ENCODE measurements around the gene RFX4.

DNA sequence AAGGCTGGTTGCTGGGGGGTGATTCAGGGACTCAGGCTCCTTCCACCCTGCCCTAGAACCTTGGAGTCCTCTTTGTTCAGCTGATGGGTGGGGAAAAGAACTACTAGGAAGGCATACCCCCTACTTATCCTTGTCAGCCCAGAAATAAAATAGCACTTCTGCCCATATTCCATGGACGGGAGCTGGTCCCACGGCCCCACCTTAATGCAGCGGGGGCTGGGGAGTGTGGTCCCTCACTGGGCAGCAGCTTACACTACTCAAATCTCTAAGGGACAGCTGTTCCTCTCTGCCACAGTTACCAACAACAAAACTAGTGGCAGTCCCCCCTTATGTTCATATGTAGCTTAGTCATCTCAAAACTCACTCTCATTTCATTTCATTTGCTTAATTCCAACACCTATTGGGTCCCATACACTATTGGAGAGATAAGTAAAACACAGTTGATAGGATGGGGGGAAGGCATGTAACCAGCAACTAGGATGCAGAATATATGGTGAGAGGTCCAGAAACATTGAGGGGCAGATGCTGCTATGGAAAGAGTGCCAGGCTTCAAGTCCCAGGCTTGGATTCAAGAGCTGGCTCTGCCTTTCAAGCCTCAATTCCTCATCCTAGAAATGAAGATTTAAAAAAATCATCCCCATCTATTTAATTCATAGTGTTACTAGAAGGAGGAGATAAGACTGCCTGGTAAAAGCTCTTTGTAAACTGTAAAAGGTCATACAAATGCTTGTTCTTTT is 107.9 kb downstream of the RFX4 start:
- TF ChIP-seq, protein P1, sequence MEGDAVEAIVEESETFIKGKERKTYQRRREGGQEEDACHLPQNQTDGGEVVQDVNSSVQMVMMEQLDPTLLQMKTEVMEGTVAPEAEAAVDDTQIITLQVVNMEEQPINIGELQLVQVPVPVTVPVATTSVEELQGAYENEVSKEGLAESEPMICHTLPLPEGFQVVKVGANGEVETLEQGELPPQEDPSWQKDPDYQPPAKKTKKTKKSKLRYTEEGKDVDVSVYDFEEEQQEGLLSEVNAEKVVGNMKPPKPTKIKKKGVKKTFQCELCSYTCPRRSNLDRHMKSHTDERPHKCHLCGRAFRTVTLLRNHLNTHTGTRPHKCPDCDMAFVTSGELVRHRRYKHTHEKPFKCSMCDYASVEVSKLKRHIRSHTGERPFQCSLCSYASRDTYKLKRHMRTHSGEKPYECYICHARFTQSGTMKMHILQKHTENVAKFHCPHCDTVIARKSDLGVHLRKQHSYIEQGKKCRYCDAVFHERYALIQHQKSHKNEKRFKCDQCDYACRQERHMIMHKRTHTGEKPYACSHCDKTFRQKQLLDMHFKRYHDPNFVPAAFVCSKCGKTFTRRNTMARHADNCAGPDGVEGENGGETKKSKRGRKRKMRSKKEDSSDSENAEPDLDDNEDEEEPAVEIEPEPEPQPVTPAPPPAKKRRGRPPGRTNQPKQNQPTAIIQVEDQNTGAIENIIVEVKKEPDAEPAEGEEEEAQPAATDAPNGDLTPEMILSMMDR (IDR thresholded peaks at IDR 0.05; ENCODE audit: insufficient read depth, low read length): no peak
- TF ChIP-seq POLR2AphosphoS5 (IDR thresholded peaks at IDR 0.05; ENCODE audit: low read depth) (no peak), SPI1 (IDR thresholded peaks at IDR 0.05; ENCODE audit: borderline replicate concordance, low read depth) (no peak), GABPA (IDR thresholded peaks at IDR 0.05; ENCODE audit: low read depth) (no peak)
- TF ChIP-seq, protein P2, sequence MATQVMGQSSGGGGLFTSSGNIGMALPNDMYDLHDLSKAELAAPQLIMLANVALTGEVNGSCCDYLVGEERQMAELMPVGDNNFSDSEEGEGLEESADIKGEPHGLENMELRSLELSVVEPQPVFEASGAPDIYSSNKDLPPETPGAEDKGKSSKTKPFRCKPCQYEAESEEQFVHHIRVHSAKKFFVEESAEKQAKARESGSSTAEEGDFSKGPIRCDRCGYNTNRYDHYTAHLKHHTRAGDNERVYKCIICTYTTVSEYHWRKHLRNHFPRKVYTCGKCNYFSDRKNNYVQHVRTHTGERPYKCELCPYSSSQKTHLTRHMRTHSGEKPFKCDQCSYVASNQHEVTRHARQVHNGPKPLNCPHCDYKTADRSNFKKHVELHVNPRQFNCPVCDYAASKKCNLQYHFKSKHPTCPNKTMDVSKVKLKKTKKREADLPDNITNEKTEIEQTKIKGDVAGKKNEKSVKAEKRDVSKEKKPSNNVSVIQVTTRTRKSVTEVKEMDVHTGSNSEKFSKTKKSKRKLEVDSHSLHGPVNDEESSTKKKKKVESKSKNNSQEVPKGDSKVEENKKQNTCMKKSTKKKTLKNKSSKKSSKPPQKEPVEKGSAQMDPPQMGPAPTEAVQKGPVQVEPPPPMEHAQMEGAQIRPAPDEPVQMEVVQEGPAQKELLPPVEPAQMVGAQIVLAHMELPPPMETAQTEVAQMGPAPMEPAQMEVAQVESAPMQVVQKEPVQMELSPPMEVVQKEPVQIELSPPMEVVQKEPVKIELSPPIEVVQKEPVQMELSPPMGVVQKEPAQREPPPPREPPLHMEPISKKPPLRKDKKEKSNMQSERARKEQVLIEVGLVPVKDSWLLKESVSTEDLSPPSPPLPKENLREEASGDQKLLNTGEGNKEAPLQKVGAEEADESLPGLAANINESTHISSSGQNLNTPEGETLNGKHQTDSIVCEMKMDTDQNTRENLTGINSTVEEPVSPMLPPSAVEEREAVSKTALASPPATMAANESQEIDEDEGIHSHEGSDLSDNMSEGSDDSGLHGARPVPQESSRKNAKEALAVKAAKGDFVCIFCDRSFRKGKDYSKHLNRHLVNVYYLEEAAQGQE (IDR thresholded peaks at IDR 0.05; ENCODE audit: insufficient replicate concordance, low read depth): no peak

All from HL-60 (cell line).